Stimulated activated CD4-positive, alpha-beta T cell treated with anti-CD3 and anti-CD28 coated beads, Interleukin-2, amount 100 ng/mL, for 24 hours (primary cell): ENCODE data around the gene SLC39A13.

Experiments used
- DNase-seq, 2 donors: peaks; one replicate each; pipeline ENCODE4 v3.0.0-alpha.2; 2020

Gene SLC39A13

GRCh38 chr11:47387944-47388696 is 20.3 kb upstream of the SLC39A13 start:
- DNase-seq = no peak

- DNase-seq = no peak
Observed at GRCh38 chr11:47388697-47389576, 19.5 kb upstream of the SLC39A13 start.

GRCh38 chr11:47389577-47390421 is 18.6 kb upstream of the SLC39A13 start:
- DNase-seq = no peak

- DNase-seq = no peak
Observed at GRCh38 chr11:47390422-47390760, 18.0 kb upstream of the SLC39A13 start.

- no peak for DNase-seq
Observed at GRCh38 chr11:47391077-47391583, 17.3 kb upstream of the SLC39A13 start.

- DNase-seq = no peak
Observed at GRCh38 chr11:47391711-47392432, 16.5 kb upstream of the SLC39A13 start.

- DNase-seq = no peak
Observed at GRCh38 chr11:47392546-47393162, 15.7 kb upstream of the SLC39A13 start.

- no peak for DNase-seq
Observed at GRCh38 chr11:47393163-47394049, 15.0 kb upstream of the SLC39A13 start.

- DNase-seq = no peak
Observed at GRCh38 chr11:47394050-47394321, 14.4 kb upstream of the SLC39A13 start.

- DNase-seq = peak; percentile 63 to 67
Observed at GRCh38 chr11:47394322-47395222, 13.8 kb upstream of the SLC39A13 start.

- no peak for DNase-seq
Observed at GRCh38 chr11:47395223-47396048, 13.0 kb upstream of the SLC39A13 start.

GRCh38 chr11:47396049-47396320 is 12.4 kb upstream of the SLC39A13 start:
- no peak for DNase-seq

GRCh38 chr11:47398011-47398410 is 10.4 kb upstream of the SLC39A13 start:
- DNase-seq = no peak

- no peak for DNase-seq
Observed at GRCh38 chr11:47398551-47398950, 9.8 kb upstream of the SLC39A13 start.

- DNase-seq = no peak
Observed at GRCh38 chr11:47399860-47400767, 8.3 kb upstream of the SLC39A13 start.

- DNase-seq = no peak
Observed at GRCh38 chr11:47400768-47401279, 7.6 kb upstream of the SLC39A13 start.

GRCh38 chr11:47403135-47403534 is 5.3 kb upstream of the SLC39A13 start:
- DNase-seq = no peak

GRCh38 chr11:47403571-47403970 is 4.8 kb upstream of the SLC39A13 start:
- DNase-seq = no peak
